CD4-positive, alpha-beta T cell (primary cell): ENCODE measurements around the gene RNF181. TPM values are rescaled to one million over a fixed set of nuclear protein-coding genes. Genes with fewer than 3 reads are reported as not detected.

Source experiments
- ATAC-seq: fragments of 200-7000 bp; cut with Tn5 transposase; one replicate; pipeline ENCODE4 v1.10.0; 2022; ENCODE audit warnings: mild to moderate bottlenecking; ENCODE audit not compliant: poor library complexity
- CTCF ChIA-PET: fragments of 350-600 bp; sonication (Branson Sonifier 250); formaldehyde crosslinking; loops from one replicate; lab custom pipeline; 2021; ENCODE audit warnings: antibody characterized with exemption, inconsistent platforms; lab: Charles Lee
- POLR2A ChIA-PET: fragments of 350-600 bp; sonication (Branson Sonifier 250); formaldehyde crosslinking; loops from one replicate; lab custom pipeline; 2021; ENCODE audit warnings: antibody characterized with exemption, inconsistent platforms; lab: Charles Lee
- DNase-seq, 14 experiments: peaks; one replicate each; pipeline ENCODE4 v3.0.0-alpha.2; 2013 to 2020; ENCODE audit warnings: mixed read lengths in 2 of 14
- H3K27ac ChIP-seq, 2 donors: one replicate each; pipeline versions ENCODE4 v1.5.1 to v1.7.0; 2013; ENCODE audit warnings: low read length in 2 of 2, low read depth in 1 of 2, mild to moderate bottlenecking in 1 of 2
- H3K27me3 ChIP-seq, 2 experiments: 1 replicate in 1 of 2; 2 replicates in 1 of 2; pipeline versions ENCODE4 v1.6.1 to v1.7.0; 2013; ENCODE audit warnings: low read length in 2 of 2, control low read depth in 1 of 2, mild to moderate bottlenecking in 1 of 2, moderate library complexity in 1 of 2; ENCODE audit not compliant: insufficient read depth in 2 of 2, control insufficient read depth in 1 of 2
- H3K36me3 ChIP-seq: one replicate; pipeline ENCODE4 v1.6.1; 2013; ENCODE audit warnings: low read length, control low read depth; ENCODE audit not compliant: insufficient read depth
- H3K4me1 ChIP-seq: one replicate; pipeline ENCODE4 v1.6.1; 2013; ENCODE audit warnings: low read length, control low read depth; ENCODE audit not compliant: insufficient read depth
- H3K4me3 ChIP-seq: one replicate; pipeline ENCODE4 v1.5.1; 2013; ENCODE audit warnings: mild to moderate bottlenecking, low read length, moderate library complexity
- H3K9me3 ChIP-seq, 2 experiments: 1 replicate in 1 of 2; 2 replicates in 1 of 2; pipeline versions ENCODE4 v1.6.1 to v1.7.0; 2013; ENCODE audit warnings: low read length in 2 of 2, mild to moderate bottlenecking in 2 of 2, control low read depth in 1 of 2, moderate library complexity in 1 of 2; ENCODE audit not compliant: control insufficient read depth in 1 of 2, insufficient read depth in 1 of 2
- H3K27ac Mint-ChIP-seq: one replicate; pipeline ENCODE4 v1.8.0; 2020; ENCODE audit warnings: mixed read lengths
- H3K27me3 Mint-ChIP-seq: one replicate; pipeline ENCODE4 v1.8.0; 2021; ENCODE audit warnings: mixed read lengths
- H3K36me3 Mint-ChIP-seq: one replicate; pipeline ENCODE4 v1.8.0; 2021; ENCODE audit warnings: low read depth, mixed read lengths
- H3K4me1 Mint-ChIP-seq: one replicate; pipeline ENCODE4 v1.8.0; 2021; ENCODE audit warnings: low read depth, mixed read lengths
- H3K4me3 Mint-ChIP-seq: one replicate; pipeline ENCODE4 v1.8.0; 2020; ENCODE audit warnings: mild to moderate bottlenecking, mixed read lengths
- H3K9me3 Mint-ChIP-seq: one replicate; pipeline ENCODE4 v1.8.0; 2020; ENCODE audit warnings: mixed read lengths
- intact Hi-C, 2 experiments: fragments of 100-400 bp; cut with DNase I in 1 of 2; cut with micrococcal nuclease in 1 of 2; formaldehyde crosslinking; loops; one replicate each; pipeline versions ENCODE4 v1.15.1 to v1.9.0; 2023 to 2025; cut with DNase I, micrococcal nuclease
- total RNA-seq, 174 experiments: library from RNA in 2 of 174; stranded (reverse) in 2 of 174; gene quantifications; one replicate each; pipeline ENCODE4 v1.2.3 and lab custom pipeline; 2021 to 2026
- TF ChIP-seq, protein P1 (sequence below): fragments of 200-600 bp; IDR thresholded peaks from one replicate; pipeline ENCODE4 v1.8.0; 2022; ENCODE audit warnings: antibody characterized with exemption, mild to moderate bottlenecking

Gene RNF181
- total RNA-seq, 2 experiments from 2014 or later = 41.5 to 43.8 TPM

DNA sequence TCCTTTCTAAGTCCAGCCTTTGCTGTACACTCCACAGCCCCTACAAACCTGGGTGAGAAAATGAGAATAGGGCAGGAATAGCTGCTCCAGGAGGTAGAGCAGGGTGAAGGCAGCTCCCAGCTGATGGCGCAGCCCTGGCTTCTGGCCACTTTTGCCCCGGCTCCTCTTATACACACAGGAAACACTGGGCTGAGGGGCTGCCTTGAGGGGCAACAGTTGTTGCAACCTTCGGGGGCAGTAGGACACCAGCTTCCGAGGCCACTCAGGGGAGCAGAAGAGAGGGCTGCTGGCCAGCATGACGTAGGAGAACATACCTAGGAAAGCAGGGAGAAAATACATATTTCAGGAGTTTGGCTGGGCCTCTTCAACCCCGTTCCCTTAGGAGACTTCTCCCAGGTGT lies 42.4 kb upstream of the RNF181 start:
- Mint-ChIP-seq H3K4me1 (peaks cover 12% of the 10 kb centered on the region), H3K36me3 (peaks cover 85% of the 10 kb centered on the region), H3K4me3 (no peak overlapping the region), H3K27me3 (no peaks in the 10 kb centered on the region), H3K9me3 (no peaks in the 10 kb centered on the region), H3K27ac (no peak overlapping the region)
- peaks cover 65% of the 10 kb centered on the region for H3K36me3 ChIP-seq
- ChIA-PET CTCF (interaction anchor here (0.9 kb wide), 1 partner anchor 133 kb away, joined by 4 read pairs; no protein-coding TSS in a partner anchor), POLR2A (interaction anchor here (4.0 to 4.7 kb wide), 2 partner anchors 14 to 133 kb away, joined by 25 to 43 read pairs; partner anchors contain the start of genes MAT2A and SH2D6)
- intact Hi-C loops = loop anchor here (5.0 kb wide), 2 partner anchors 226 to 286 kb away; partner anchors contain the start of gene TGOLN2 (in 1 of the 2)
- H3K4me1 ChIP-seq = peaks cover 4% of the 10 kb centered on the region
- TF ChIP-seq, protein P1, sequence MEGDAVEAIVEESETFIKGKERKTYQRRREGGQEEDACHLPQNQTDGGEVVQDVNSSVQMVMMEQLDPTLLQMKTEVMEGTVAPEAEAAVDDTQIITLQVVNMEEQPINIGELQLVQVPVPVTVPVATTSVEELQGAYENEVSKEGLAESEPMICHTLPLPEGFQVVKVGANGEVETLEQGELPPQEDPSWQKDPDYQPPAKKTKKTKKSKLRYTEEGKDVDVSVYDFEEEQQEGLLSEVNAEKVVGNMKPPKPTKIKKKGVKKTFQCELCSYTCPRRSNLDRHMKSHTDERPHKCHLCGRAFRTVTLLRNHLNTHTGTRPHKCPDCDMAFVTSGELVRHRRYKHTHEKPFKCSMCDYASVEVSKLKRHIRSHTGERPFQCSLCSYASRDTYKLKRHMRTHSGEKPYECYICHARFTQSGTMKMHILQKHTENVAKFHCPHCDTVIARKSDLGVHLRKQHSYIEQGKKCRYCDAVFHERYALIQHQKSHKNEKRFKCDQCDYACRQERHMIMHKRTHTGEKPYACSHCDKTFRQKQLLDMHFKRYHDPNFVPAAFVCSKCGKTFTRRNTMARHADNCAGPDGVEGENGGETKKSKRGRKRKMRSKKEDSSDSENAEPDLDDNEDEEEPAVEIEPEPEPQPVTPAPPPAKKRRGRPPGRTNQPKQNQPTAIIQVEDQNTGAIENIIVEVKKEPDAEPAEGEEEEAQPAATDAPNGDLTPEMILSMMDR = no peak
- ATAC-seq (no peak), DNase-seq (no peak)
- no peaks in the 10 kb centered on the region for H3K9me3 ChIP-seq
- no peaks in the 10 kb centered on the region for H3K27me3 ChIP-seq
- no peak overlapping the region for H3K4me3 ChIP-seq
- H3K27ac ChIP-seq = no peak overlapping the region

GRCh38 chr2:85554980-85555612 lies 40.4 kb upstream of the RNF181 start:
- Histone ChIP-seq H3K9me3 (no peaks in the 10 kb centered on the region), H3K4me3 (no peak overlapping the region), H3K27ac (no peak overlapping the region), H3K36me3 (peaks cover 68% of the 10 kb centered on the region), H3K4me1 (peaks cover 7% of the 10 kb centered on the region), H3K27me3 (no peaks in the 10 kb centered on the region)
- no peak for ATAC-seq
- Mint-ChIP-seq H3K36me3 (peaks cover 83% of the 10 kb centered on the region), H3K4me1 (peaks cover 21% of the 10 kb centered on the region), H3K9me3 (no peaks in the 10 kb centered on the region), H3K4me3 (no peak overlapping the region), H3K27ac (no peak overlapping the region), H3K27me3 (no peaks in the 10 kb centered on the region)
- ChIA-PET POLR2A (interaction anchor here (4.7 kb wide), 1 partner anchor 16 kb away, joined by 25 read pairs; the partner anchor contains the start of gene MAT2A), CTCF (no interaction called here)
- intact Hi-C loops = loop anchor here (5.0 kb wide), 2 partner anchors 228 to 288 kb away; partner anchors contain the start of gene TGOLN2 (in 1 of the 2)
- no peak for DNase-seq
- TF ChIP-seq, protein P1 = no peak

- intact Hi-C loops = no loop called here
- H3K27me3 Mint-ChIP-seq = no peaks in the 10 kb centered on the region
- H3K36me3 Mint-ChIP-seq = peaks cover 77% of the 10 kb centered on the region
- ATAC-seq (no peak), DNase-seq (no peak)
- no peak overlapping the region for H3K4me3 Mint-ChIP-seq
- no peak overlapping the region for H3K27ac Mint-ChIP-seq
- H3K9me3 Mint-ChIP-seq = no peaks in the 10 kb centered on the region
- ChIA-PET CTCF (interaction anchor here (0.9 to 1.6 kb wide), 3 partner anchors 10 to 137 kb away, joined by 3 to 6 read pairs (median 4); no protein-coding TSS in a partner anchor), POLR2A (interaction anchor here (0.8 to 4.7 kb wide), 2 partner anchors 18 to 38 kb away, joined by 3 to 25 read pairs; partner anchors contain the start of genes MAT2A and RNF181)
- no peak overlapping the region for H3K4me3 ChIP-seq
- peaks cover 33% of the 10 kb centered on the region for H3K4me1 Mint-ChIP-seq
- TF ChIP-seq, protein P1 = no peak
- H3K4me1 ChIP-seq = peaks cover 18% of the 10 kb centered on the region
- no peaks in the 10 kb centered on the region for H3K9me3 ChIP-seq
- peaks cover 50% of the 10 kb centered on the region for H3K36me3 ChIP-seq
- H3K27ac ChIP-seq = no peak overlapping the region
- no peaks in the 10 kb centered on the region for H3K27me3 ChIP-seq
Measured at GRCh38 chr2:85557130-85557529, 38.4 kb upstream of the RNF181 start.
